ENCODE measurements around the gene MYMK. TPM values are rescaled to one million over a fixed set of nuclear protein-coding genes. Genes with fewer than 3 reads are reported as not detected.
A peak's percentile ranks its signal among the peaks of the same experiment; 100 is the strongest.

MYMK gene, protein sequence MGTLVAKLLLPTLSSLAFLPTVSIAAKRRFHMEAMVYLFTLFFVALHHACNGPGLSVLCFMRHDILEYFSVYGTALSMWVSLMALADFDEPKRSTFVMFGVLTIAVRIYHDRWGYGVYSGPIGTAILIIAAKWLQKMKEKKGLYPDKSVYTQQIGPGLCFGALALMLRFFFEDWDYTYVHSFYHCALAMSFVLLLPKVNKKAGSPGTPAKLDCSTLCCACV
- not detected for total RNA-seq
- polyA plus RNA-seq: not detected
- total RNA-seq: not detected

- Mint-ChIP-seq H3K9me3 (peaks cover 0 to under 1% (median 0%) of the 10 kb centered on the region in 11 donors), H3K27me3 (peaks cover 0 to 6% (median 0%) of the 10 kb centered on the region in 5 donors), H3K4me1 (peaks cover 0 to 19% (median 9%) of the 10 kb centered on the region in 7 donors), H3K4me3 (peak within 1 kb of the TSS in 1 of 10 donors; percentile 29), H3K36me3 (no peaks in the 10 kb centered on the region), H3K27ac (peak within 1 kb of the TSS in 3 of 9 donors; percentile 11 to 41 (median 12))
- Histone ChIP-seq H3K27ac (ENCODE audit: low read depth, low read length) (no peak within 1 kb of the TSS), H3K4me1 (ENCODE audit: control insufficient read depth in 2 of 2, insufficient read depth in 2 of 2, low read length in 2 of 2) (peaks cover 0 to 7% of the 10 kb centered on the region in 2 donors), H3K9me3 (ENCODE audit: control insufficient read depth in 2 of 3, low read length in 3 of 3) (no peaks in the 10 kb centered on the region), H3K27me3 (ENCODE audit: control insufficient read depth in 2 of 2, insufficient read depth in 2 of 2, low read length in 2 of 2) (no peaks in the 10 kb centered on the region), H3K36me3 (ENCODE audit: control insufficient read depth in 2 of 3, insufficient read depth in 3 of 3, low read length in 3 of 3) (no peaks in the 10 kb centered on the region), H3K4me3 (ENCODE audit: low read length) (no peak within 1 kb of the TSS)
- intact Hi-C loops (cut with micrococcal nuclease): no loop called here
- ChIA-PET POLR2A (no interaction called here), CTCF (interaction anchor here (0.7 kb wide), 1 partner anchor 198 kb away, joined by 5 read pairs; no protein-coding TSS in a partner anchor)
- ATAC-seq: no peak
- no peak for DNase-seq
Measured at GRCh38 chr9:133524679-133525228, at the start of gene MYMK. Gene MYMK (minus strand): TSS chr9:133524959. CDS start chr9:133524844, 115 bp downstream.

DNA sequence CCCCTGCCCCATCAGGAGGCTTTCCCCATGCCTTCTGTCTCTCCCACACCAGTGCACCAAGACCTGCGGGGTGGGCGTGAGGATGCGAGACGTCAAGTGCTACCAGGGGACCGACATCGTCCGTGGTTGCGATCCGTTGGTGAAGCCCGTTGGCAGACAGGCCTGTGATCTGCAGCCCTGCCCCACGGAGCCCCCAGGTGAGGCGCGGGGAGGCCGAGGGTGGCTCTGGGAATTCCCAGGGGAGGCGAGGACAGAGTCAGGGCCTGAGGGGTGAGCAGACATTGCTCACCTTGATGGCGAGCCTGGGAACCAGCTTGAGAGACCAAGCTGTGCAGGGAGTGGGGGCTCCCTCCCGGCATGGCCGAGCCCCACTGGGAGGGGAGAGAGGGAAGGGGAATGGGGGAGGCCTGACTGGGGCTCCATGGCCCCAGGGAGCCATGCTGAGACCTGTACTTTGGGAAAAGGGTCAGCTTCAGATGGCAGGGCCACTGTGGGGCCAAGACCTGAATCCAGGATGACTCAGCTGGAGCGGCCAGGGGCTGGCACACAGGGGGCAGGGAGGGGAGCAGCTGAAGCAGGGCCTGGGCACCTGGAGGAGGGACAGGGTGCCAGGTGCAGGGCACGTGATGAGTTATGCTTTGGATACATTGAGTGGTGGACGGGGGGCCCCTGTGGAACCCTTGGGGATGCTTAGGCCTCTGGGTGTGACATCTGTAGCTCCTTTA, 49.2 kb upstream of the MYMK start:
- CTCF ChIA-PET: no interaction called here
- peaks cover 0 to 8% (median 7%) of the 10 kb centered on the region in 7 donors for H3K4me1 Mint-ChIP-seq
- intact Hi-C loops (cut with micrococcal nuclease): no loop called here
- no peaks in the 10 kb centered on the region for H3K36me3 ChIP-seq (ENCODE audit: control insufficient read depth in 2 of 3, insufficient read depth in 3 of 3, low read length in 3 of 3)
- H3K4me3 ChIP-seq (ENCODE audit: low read length): no peak overlapping the region
- no peaks in the 10 kb centered on the region for H3K36me3 Mint-ChIP-seq
- peaks cover 0 to 3% (median 0%) of the 10 kb centered on the region in 11 donors for H3K9me3 Mint-ChIP-seq
- H3K27ac Mint-ChIP-seq: no peak overlapping the region
- H3K27me3 ChIP-seq (ENCODE audit: control insufficient read depth in 2 of 2, insufficient read depth in 2 of 2, low read length in 2 of 2): no peaks in the 10 kb centered on the region
- ATAC-seq (no peak), DNase-seq (no peak)
- H3K27me3 Mint-ChIP-seq: peaks cover 6 to 25% (median 19%) of the 10 kb centered on the region in 5 donors
- no peak overlapping the region for H3K4me3 Mint-ChIP-seq
- no peak overlapping the region for H3K27ac ChIP-seq (ENCODE audit: low read depth, low read length)
- no peaks in the 10 kb centered on the region for H3K9me3 ChIP-seq (ENCODE audit: control insufficient read depth in 2 of 3, low read length in 3 of 3)
- POLR2A ChIA-PET: no interaction called here
- no peaks in the 10 kb centered on the region for H3K4me1 ChIP-seq (ENCODE audit: control insufficient read depth in 2 of 2, insufficient read depth in 2 of 2, low read length in 2 of 2)

DNA sequence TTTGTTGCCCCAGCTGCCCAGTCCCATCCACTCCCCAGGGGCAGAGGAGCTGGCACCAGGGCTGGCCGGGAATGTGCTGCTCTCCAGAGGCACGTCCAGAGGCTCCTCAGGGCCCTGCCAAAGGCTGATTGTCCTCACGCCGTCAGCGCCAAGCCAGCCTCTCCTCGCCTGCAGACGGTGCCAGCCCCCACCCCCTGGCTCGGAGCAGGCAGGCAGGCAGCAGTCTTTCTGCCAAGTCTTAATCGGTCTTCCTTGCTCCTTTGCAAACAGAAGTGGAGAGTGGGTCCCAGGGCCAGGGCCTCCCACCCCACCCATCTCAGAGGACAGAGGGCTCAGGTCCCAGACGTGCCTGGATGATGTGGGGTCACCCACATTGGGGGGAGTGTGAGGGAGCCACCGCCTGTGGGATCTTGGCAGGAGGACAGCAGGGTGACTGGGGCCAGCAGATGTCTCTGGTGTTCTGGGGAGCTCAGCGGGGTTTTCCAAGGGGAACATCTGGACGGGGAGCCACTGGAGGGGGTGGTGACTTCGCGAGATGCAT, 48.1 kb upstream of the MYMK start:
- Histone ChIP-seq H3K4me3 (ENCODE audit: low read length) (no peak overlapping the region), H3K27ac (ENCODE audit: low read depth, low read length) (no peak overlapping the region), H3K36me3 (ENCODE audit: control insufficient read depth in 2 of 3, insufficient read depth in 3 of 3, low read length in 3 of 3) (no peaks in the 10 kb centered on the region), H3K4me1 (ENCODE audit: control insufficient read depth in 2 of 2, insufficient read depth in 2 of 2, low read length in 2 of 2) (no peaks in the 10 kb centered on the region), H3K9me3 (ENCODE audit: control insufficient read depth in 2 of 3, low read length in 3 of 3) (no peaks in the 10 kb centered on the region), H3K27me3 (ENCODE audit: control insufficient read depth in 2 of 2, insufficient read depth in 2 of 2, low read length in 2 of 2) (no peaks in the 10 kb centered on the region)
- peaks cover 0 to 8% (median 7%) of the 10 kb centered on the region in 7 donors for H3K4me1 Mint-ChIP-seq
- intact Hi-C loops (cut with micrococcal nuclease): no loop called here
- DNase-seq (no peak), ATAC-seq (no peak)
- H3K27me3 Mint-ChIP-seq: peaks cover 2 to 21% (median 12%) of the 10 kb centered on the region in 5 donors
- no peak overlapping the region for H3K27ac Mint-ChIP-seq
- ChIA-PET POLR2A (interaction anchor here (0.5 kb wide), 1 partner anchor 91 kb away, joined by 3 read pairs; no protein-coding TSS in a partner anchor), CTCF (no interaction called here)
- peaks cover 0 to 3% (median 0%) of the 10 kb centered on the region in 11 donors for H3K9me3 Mint-ChIP-seq
- no peaks in the 10 kb centered on the region for H3K36me3 Mint-ChIP-seq
- H3K4me3 Mint-ChIP-seq: no peak overlapping the region

DNA sequence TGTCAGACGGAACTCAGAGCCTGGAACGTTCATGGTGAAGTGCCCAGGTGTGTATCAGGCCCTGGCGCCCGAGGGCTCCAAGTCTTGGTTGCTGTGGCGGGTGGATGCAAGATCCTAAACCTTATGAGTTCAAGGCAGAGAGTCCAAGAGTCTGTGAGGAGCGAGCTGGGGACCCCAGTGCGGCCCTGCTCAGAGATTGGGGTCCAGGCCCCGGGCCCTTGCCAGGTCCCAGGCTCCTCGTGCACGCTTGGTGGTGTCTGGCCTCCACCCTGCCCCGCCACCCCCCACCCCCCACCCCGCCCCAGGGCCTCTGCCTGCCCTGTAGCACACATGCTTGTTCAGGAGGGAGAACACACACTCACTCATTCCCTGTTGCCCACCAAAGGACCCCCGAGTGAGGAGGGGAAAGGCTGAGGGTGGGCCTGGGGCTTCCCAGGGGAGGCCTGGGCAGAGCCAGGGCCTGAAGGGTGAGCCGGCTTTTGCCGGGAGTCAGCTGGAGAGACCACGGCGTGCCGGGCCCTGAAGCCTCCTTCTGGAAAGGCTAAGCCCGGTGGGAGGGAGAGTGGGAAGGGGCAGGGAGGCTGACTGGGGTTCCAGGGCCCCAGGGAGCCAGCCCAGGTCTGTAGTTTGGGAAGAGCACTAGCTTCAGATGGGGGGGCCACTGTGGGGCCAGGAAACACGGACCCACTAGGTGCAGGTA, 47.3 kb upstream of the MYMK start:
- Histone ChIP-seq H3K4me3 (ENCODE audit: low read length) (no peak overlapping the region), H3K9me3 (ENCODE audit: control insufficient read depth in 2 of 3, low read length in 3 of 3) (no peaks in the 10 kb centered on the region), H3K36me3 (ENCODE audit: control insufficient read depth in 2 of 3, insufficient read depth in 3 of 3, low read length in 3 of 3) (no peaks in the 10 kb centered on the region), H3K4me1 (ENCODE audit: control insufficient read depth in 2 of 2, insufficient read depth in 2 of 2, low read length in 2 of 2) (no peaks in the 10 kb centered on the region), H3K27ac (ENCODE audit: low read depth, low read length) (no peak overlapping the region), H3K27me3 (ENCODE audit: control insufficient read depth in 2 of 2, insufficient read depth in 2 of 2, low read length in 2 of 2) (no peaks in the 10 kb centered on the region)
- Mint-ChIP-seq H3K27ac (no peak overlapping the region), H3K9me3 (peaks cover 0 to 3% (median 0%) of the 10 kb centered on the region in 11 donors), H3K4me3 (no peak overlapping the region), H3K36me3 (no peaks in the 10 kb centered on the region), H3K27me3 (peaks cover 0 to 16% (median 7%) of the 10 kb centered on the region in 5 donors), H3K4me1 (peaks cover 0 to 8% (median 7%) of the 10 kb centered on the region in 7 donors)
- CTCF ChIA-PET: no interaction called here
- ATAC-seq (no peak), DNase-seq (no peak)
- intact Hi-C loops (cut with micrococcal nuclease): no loop called here
- POLR2A ChIA-PET: interaction anchor here (0.5 kb wide), 1 partner anchor 90 kb away, joined by 3 read pairs; no protein-coding TSS in a partner anchor

DNA sequence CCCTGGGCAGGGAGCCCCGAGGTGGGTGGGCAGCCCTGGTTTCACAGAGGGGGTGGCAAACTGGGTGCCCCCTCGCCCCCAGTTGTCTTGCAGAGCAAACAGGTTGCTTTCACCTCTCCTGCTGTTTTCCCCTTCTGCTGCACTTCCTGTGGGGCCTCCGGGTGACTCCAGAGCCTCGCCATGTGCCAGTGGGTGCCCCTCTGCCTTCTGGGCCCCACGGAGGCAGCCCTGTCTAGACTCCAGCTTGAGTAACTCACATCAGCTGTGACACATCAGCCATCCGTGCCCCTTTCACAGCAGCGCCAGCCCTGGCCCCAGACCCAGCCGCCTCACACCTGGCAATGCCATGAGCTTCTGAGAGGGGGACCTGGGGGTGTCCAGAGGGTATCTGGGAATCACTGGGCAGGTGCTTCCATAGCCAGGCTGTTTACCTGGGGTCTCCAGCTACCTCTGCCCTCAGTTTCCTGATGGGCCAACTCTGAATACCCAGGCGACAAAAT, 46.7 kb upstream of the MYMK start:
- no peaks in the 10 kb centered on the region for H3K27me3 ChIP-seq (ENCODE audit: control insufficient read depth in 2 of 2, insufficient read depth in 2 of 2, low read length in 2 of 2)
- H3K36me3 Mint-ChIP-seq: no peaks in the 10 kb centered on the region
- DNase-seq (no peak), ATAC-seq (no peak)
- no peak overlapping the region for H3K4me3 Mint-ChIP-seq
- peaks cover 0 to under 1% (median 0%) of the 10 kb centered on the region in 11 donors for H3K9me3 Mint-ChIP-seq
- no peak overlapping the region for H3K27ac Mint-ChIP-seq
- intact Hi-C loops (cut with micrococcal nuclease): no loop called here
- H3K9me3 ChIP-seq (ENCODE audit: control insufficient read depth in 2 of 3, low read length in 3 of 3): no peaks in the 10 kb centered on the region
- H3K4me1 ChIP-seq (ENCODE audit: control insufficient read depth in 2 of 2, insufficient read depth in 2 of 2, low read length in 2 of 2): no peaks in the 10 kb centered on the region
- H3K4me3 ChIP-seq (ENCODE audit: low read length): no peak overlapping the region
- POLR2A ChIA-PET: no interaction called here
- no peaks in the 10 kb centered on the region for H3K36me3 ChIP-seq (ENCODE audit: control insufficient read depth in 2 of 3, insufficient read depth in 3 of 3, low read length in 3 of 3)
- no peak overlapping the region for H3K27ac ChIP-seq (ENCODE audit: low read depth, low read length)
- H3K27me3 Mint-ChIP-seq: peaks cover 0 to 10% (median 1%) of the 10 kb centered on the region in 5 donors
- CTCF ChIA-PET: no interaction called here
- peaks cover 0 to 2% (median 1%) of the 10 kb centered on the region in 7 donors for H3K4me1 Mint-ChIP-seq

GRCh38 chr9:133570691-133571080, 45.9 kb upstream of the MYMK start:
- Mint-ChIP-seq H3K9me3 (no peaks in the 10 kb centered on the region), H3K27ac (no peak overlapping the region), H3K36me3 (no peaks in the 10 kb centered on the region), H3K27me3 (peaks cover 0 to 4% (median 0%) of the 10 kb centered on the region in 5 donors), H3K4me3 (no peak overlapping the region), H3K4me1 (no peaks in the 10 kb centered on the region)
- H3K4me1 ChIP-seq (ENCODE audit: control insufficient read depth in 2 of 2, insufficient read depth in 2 of 2, low read length in 2 of 2): no peaks in the 10 kb centered on the region
- ChIA-PET CTCF (interaction anchor here (0.6 kb wide), 1 partner anchor 11 kb away, joined by 3 read pairs; no protein-coding TSS in a partner anchor), POLR2A (no interaction called here)
- no peaks in the 10 kb centered on the region for H3K27me3 ChIP-seq (ENCODE audit: control insufficient read depth in 2 of 2, insufficient read depth in 2 of 2, low read length in 2 of 2)
- no peaks in the 10 kb centered on the region for H3K36me3 ChIP-seq (ENCODE audit: control insufficient read depth in 2 of 3, insufficient read depth in 3 of 3, low read length in 3 of 3)
- H3K9me3 ChIP-seq (ENCODE audit: control insufficient read depth in 2 of 3, low read length in 3 of 3): no peaks in the 10 kb centered on the region
- H3K4me3 ChIP-seq (ENCODE audit: low read length): no peak overlapping the region
- DNase-seq: no peak
- no peak overlapping the region for H3K27ac ChIP-seq (ENCODE audit: low read depth, low read length)
- no peak for ATAC-seq
- intact Hi-C loops (cut with micrococcal nuclease): no loop called here
